ENCODE data around the gene RFX1. TPM values are rescaled to one million over a fixed set of nuclear protein-coding genes. Genes with fewer than 3 reads are reported as not detected.
"Not testable (repeated sequence)": the region's sequence is repeated elsewhere in the genome, so short reads cannot be mapped to it uniquely, and the experiment has no call there.

RFX1 gene
- total and polyA plus RNA-seq, 7 donors, result 1.6 to 7.9 (median 2.1) TPM

DNA sequence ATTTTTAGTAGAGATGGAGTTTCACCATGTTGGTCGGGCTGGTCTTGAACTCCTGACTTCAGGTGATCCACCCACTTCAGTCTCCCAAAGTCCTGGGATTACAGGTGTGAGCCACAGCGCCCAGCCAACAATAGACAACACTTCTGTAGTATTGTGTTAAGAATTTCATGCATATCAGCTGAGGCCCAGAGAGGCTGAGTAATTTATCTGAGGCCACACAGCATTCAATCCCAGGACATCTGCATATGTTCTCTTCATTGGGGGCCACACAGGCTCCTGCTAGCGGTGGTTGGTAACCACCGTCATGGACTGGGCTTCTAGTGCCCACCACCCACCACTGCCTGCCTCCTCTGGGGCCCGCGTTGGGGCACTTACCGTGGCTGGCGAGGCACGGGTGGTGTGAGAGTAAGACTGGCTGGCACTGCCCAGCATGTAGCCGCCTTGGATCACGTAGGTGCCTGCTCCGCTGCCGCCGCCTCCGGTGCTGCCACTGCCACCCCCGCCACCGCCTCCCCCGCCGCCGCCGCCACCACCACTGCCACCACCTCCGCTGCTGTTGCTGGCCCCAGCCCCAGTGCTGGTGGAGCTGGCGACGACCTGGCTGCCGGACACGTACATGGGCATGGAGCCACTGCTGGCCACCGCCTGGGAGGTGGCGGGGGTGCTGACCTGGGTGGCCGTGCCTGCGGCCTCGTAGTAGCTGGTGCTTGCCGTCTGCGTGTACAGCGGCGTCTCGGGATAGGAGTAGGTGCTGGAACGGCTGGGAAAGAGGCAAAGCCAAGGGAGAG, 33.6 kb downstream of the RFX1 start:
- 95 to 96% methylated on average over 37 of the region's 37 CpGs for WGBS, 2 donors
- Histone ChIP-seq H3K36me3 (peaks cover 15 to 70% (median 29%) of the 10 kb centered on the region in 4 donors), H3K4me1 (no peaks in the 10 kb centered on the region), H3K4me3 (no peak overlapping the region), H3K9me3 (no peaks in the 10 kb centered on the region), H3K27me3 (no peaks in the 10 kb centered on the region), H3K27ac (no peak overlapping the region)
- no peak for DNase-seq
- no peak for TF ChIP-seq EP300 (IDR thresholded peaks at IDR 0.05)
- no peak for TF ChIP-seq POLR2A (IDR thresholded peaks at IDR 0.05)
- TF ChIP-seq, protein P1, sequence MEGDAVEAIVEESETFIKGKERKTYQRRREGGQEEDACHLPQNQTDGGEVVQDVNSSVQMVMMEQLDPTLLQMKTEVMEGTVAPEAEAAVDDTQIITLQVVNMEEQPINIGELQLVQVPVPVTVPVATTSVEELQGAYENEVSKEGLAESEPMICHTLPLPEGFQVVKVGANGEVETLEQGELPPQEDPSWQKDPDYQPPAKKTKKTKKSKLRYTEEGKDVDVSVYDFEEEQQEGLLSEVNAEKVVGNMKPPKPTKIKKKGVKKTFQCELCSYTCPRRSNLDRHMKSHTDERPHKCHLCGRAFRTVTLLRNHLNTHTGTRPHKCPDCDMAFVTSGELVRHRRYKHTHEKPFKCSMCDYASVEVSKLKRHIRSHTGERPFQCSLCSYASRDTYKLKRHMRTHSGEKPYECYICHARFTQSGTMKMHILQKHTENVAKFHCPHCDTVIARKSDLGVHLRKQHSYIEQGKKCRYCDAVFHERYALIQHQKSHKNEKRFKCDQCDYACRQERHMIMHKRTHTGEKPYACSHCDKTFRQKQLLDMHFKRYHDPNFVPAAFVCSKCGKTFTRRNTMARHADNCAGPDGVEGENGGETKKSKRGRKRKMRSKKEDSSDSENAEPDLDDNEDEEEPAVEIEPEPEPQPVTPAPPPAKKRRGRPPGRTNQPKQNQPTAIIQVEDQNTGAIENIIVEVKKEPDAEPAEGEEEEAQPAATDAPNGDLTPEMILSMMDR (IDR thresholded peaks at IDR 0.05), result no peak
- TF ChIP-seq POLR2AphosphoS5 (IDR thresholded peaks at IDR 0.05), result no peak
- intact Hi-C loops (cut with DNase I), result no loop called here

DNA sequence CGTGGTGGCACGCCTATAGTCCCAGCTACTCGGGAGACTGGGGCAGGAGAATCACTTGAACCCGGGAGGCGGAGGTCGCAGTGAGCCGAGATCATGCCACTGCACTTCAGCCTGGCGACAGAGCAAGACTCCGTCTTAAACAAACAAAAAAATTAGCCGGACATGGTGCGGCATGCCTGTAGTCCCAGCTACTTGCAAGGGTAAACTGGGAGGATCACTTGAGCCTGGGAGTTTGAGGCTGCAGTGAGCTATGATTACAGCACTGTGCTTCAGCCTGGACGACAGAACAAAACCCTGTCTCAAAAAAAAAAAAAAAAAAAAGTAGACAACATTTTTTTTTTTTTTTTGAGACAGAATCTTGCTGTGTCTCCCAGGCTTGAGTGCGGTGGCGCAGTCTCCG, 34.3 kb downstream of the RFX1 start:
- intact Hi-C loops (cut with DNase I); H3K4me1 ChIP-seq; H3K9me3 ChIP-seq; H3K27me3 ChIP-seq; H3K27ac ChIP-seq; H3K4me3 ChIP-seq; DNase-seq: not testable (repeated sequence)
- H3K36me3 ChIP-seq, result peaks cover 15 to 77% (median 29%) of the 10 kb centered on the region in 4 donors
- 88 to 90% methylated on average over 15 of the region's 15 CpGs for WGBS, 2 donors

DNA sequence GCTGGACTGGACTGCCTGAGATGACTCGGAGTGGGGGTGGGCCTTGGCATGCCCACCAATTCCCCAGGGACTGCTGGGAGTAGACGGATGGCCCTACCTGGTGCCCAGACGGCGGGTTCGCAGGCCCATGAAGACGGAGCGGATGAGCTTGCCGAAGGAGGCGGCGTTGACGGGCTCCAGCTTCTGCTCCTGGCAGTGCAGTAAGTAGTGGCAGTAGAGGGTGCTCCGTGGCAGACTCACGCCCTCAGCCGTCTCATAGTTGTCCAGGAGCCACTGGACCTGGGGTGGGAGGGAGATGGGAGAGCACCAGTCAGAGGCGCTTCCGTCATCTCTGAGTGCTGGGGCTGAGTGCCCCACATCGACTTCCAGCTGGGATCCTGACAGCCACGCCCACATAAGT, 36.2 kb downstream of the RFX1 start:
- Histone ChIP-seq H3K9me3 (no peaks in the 10 kb centered on the region), H3K4me1 (no peaks in the 10 kb centered on the region), H3K27ac (no peak overlapping the region), H3K36me3 (peaks cover 15 to 84% (median 29%) of the 10 kb centered on the region in 4 donors), H3K4me3 (no peak overlapping the region), H3K27me3 (no peaks in the 10 kb centered on the region)
- DNase-seq, result no peak
- TF ChIP-seq, protein P1 (IDR thresholded peaks at IDR 0.05), result no peak
- TF ChIP-seq POLR2A (IDR thresholded peaks at IDR 0.05), result no peak
- no peak for TF ChIP-seq EP300 (IDR thresholded peaks at IDR 0.05)
- no peak for TF ChIP-seq POLR2AphosphoS5 (IDR thresholded peaks at IDR 0.05)
- intact Hi-C loops (cut with DNase I), result no loop called here
- WGBS, 2 donors, result 94 to 95% methylated on average over 18 of the region's 18 CpGs

DNA sequence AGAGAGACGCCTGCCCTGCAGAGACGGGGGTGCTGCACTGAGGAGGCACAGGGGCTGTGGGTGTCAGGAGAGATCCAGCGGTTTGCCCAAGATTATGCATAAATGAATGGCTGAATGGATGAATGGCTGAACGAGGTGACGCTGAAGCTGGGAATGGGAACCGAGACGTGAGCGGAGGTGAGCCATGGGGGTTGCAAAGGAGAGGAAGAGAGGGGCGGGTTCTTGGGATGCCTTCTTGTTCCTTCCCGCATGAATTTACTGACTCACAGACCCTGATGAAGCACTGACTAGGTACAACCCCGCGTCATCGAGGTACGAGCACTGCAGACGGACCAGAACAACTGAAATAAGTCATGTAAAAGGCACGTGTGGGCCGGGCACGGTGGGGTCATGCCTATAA, 37.1 kb downstream of the RFX1 start:
- Histone ChIP-seq H3K36me3 (peaks cover 15 to 88% (median 29%) of the 10 kb centered on the region in 4 donors), H3K27ac (no peak overlapping the region), H3K4me3 (no peak overlapping the region), H3K9me3 (no peaks in the 10 kb centered on the region), H3K27me3 (no peaks in the 10 kb centered on the region), H3K4me1 (no peaks in the 10 kb centered on the region)
- intact Hi-C loops (cut with DNase I), result no loop called here
- DNase-seq, result no peak
- WGBS, 2 donors, result 93 to 95% methylated on average over 18 of the region's 18 CpGs
- TF ChIP-seq EP300 (IDR thresholded peaks at IDR 0.05) (no peak), POLR2A (IDR thresholded peaks at IDR 0.05) (no peak), POLR2AphosphoS5 (IDR thresholded peaks at IDR 0.05) (no peak)
- TF ChIP-seq, protein P1 (IDR thresholded peaks at IDR 0.05), result no peak

DNA sequence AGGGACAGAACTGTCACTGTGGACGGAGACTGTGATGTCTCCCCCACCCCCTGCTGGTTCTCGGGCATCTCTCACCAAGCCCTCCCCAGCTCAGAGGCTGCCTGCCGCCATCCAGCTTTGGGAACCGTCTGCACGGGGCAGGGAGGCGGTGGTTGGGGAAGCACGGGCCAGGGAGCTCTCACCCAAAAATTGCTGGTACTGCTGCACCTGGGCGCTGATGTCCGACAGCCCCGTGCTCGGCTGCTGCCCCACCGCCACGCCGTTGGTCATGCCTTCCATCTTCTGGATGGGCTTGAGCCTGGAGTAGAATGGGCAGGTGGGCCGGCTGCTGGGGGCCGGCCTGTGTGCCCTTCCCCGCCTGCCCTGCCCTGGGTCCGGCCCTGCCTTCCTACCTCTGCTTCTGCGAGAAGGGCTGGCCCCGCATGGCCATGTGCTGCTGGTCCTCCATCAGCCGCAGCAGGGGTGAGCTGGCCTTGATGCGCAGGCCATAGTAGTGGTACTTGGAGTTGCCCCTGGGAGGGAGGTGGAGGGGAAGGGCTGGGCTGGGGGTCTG, 37.7 kb downstream of the RFX1 start:
- H3K36me3 ChIP-seq, result peaks cover 15 to 91% (median 29%) of the 10 kb centered on the region in 4 donors
- H3K9me3 ChIP-seq, result no peaks in the 10 kb centered on the region
- WGBS, 2 donors, result 95 to 96% methylated on average over 22 of the region's 22 CpGs

DNA sequence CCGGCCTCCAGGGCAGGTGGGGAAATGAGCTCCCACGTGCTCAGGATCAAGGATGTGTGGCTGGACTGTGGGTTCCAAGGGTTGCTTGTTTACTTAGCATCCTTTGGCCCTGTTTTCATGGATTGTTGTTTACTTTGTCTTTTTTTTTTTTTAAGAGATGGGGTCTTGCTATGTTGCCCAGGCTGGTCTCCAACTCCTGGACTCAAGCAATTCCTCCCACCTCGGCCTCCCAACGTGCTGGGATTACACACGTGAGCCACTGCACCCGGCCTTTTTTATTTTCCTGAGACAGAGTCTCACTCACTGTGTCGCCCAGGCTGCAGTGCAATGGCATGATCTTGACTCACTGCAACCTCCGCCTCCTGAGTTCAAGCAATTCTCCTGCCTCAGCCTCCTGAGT, 38.9 kb downstream of the RFX1 start:
- DNase-seq; H3K4me3 ChIP-seq; H3K9me3 ChIP-seq; intact Hi-C loops (cut with DNase I); H3K27me3 ChIP-seq; H3K27ac ChIP-seq: not testable (repeated sequence)
- H3K36me3 ChIP-seq, result peaks cover 12 to 79% (median 21%) of the 10 kb centered on the region in 4 donors
- H3K4me1 ChIP-seq, result peaks cover 0 to 15% (median 14%) of the 10 kb centered on the region in 4 donors
- WGBS, 2 donors, result 93 to 95% methylated on average over 8 of the region's 8 CpGs

More for the DNA sequence above, 37.7 kb downstream of the RFX1 start:
- no peak for TF ChIP-seq EP300 (IDR thresholded peaks at IDR 0.05)
- TF ChIP-seq POLR2AphosphoS5 (IDR thresholded peaks at IDR 0.05), result no peak
- TF ChIP-seq, protein P1 (IDR thresholded peaks at IDR 0.05), result no peak
- TF ChIP-seq POLR2A (IDR thresholded peaks at IDR 0.05), result no peak
- Histone ChIP-seq H3K4me3 (no peak overlapping the region), H3K27ac (no peak overlapping the region), H3K27me3 (no peaks in the 10 kb centered on the region), H3K4me1 (peaks cover 0 to 3% (median 1%) of the 10 kb centered on the region in 4 donors)
- intact Hi-C loops (cut with DNase I), result no loop called here
- DNase-seq, result no peak
